ENCODE data around the gene LGALS7.
A peak's percentile ranks its signal among the peaks of the same experiment; 100 is the strongest.
"Not testable (repeated sequence)": the region's sequence is repeated elsewhere in the genome, so short reads cannot be mapped to it uniquely, and the experiment has no call there.

DNA sequence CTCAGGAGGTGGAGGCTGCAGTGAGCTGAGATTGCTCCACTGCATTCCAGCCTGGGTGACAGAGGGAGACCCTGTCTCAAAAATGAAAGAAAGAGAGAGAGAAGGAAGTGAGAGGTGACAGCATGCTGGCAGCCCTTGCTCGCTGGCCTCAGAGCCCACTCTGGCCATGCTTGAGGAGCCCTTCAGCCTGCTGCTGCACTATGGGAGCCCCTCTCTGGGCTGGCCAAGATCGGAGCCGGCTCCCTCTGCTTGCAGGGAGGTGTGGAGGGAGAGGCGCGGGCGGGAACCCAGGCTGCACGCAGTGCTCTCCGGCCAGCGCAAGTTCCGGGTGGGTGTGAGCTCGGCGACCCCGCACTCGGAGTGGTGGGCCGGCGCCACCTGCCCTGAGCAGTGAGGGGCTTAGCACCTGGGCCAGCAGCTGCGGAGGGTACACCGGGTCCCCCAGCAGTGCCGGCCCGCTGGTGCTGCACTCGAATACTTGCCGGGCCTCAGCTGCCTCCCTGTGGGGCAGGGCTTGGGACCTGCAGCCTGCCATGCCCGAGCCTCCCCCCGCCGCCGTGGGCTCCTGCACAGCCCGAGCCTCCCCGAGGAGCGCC, 48.0 kb upstream of the LGALS7 start:
- not testable (repeated sequence) for TF ChIP-seq JUND (CRISPR knock-in tag; IDR thresholded peaks at IDR 0.05); ZNF605 (CRISPR knock-in tag; IDR thresholded peaks at IDR 0.05); POLR2A (IDR thresholded peaks at IDR 0.05; ENCODE audit: insufficient read depth in 1 of 2, low read depth in 2 of 2, low read length in 2 of 2); ZNF331 (CRISPR knock-in tag; IDR thresholded peaks at IDR 0.05); ZNF572 (CRISPR knock-in tag; IDR thresholded peaks at IDR 0.05); ZNF768 (CRISPR knock-in tag; IDR thresholded peaks at IDR 0.05); SALL2 (CRISPR knock-in tag; IDR thresholded peaks at IDR 0.05); TP53 (CRISPR knock-in tag; conservative IDR thresholded peaks at IDR 0.05); TAF1 (CRISPR knock-in tag; IDR thresholded peaks at IDR 0.05)
- TF ChIP-seq, protein P1, sequence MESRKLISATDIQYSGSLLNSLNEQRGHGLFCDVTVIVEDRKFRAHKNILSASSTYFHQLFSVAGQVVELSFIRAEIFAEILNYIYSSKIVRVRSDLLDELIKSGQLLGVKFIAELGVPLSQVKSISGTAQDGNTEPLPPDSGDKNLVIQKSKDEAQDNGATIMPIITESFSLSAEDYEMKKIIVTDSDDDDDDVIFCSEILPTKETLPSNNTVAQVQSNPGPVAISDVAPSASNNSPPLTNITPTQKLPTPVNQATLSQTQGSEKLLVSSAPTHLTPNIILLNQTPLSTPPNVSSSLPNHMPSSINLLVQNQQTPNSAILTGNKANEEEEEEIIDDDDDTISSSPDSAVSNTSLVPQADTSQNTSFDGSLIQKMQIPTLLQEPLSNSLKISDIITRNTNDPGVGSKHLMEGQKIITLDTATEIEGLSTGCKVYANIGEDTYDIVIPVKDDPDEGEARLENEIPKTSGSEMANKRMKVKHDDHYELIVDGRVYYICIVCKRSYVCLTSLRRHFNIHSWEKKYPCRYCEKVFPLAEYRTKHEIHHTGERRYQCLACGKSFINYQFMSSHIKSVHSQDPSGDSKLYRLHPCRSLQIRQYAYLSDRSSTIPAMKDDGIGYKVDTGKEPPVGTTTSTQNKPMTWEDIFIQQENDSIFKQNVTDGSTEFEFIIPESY (CRISPR knock-in tag; IDR thresholded peaks at IDR 0.05): not testable (repeated sequence)
- TF ChIP-seq, protein P2, sequence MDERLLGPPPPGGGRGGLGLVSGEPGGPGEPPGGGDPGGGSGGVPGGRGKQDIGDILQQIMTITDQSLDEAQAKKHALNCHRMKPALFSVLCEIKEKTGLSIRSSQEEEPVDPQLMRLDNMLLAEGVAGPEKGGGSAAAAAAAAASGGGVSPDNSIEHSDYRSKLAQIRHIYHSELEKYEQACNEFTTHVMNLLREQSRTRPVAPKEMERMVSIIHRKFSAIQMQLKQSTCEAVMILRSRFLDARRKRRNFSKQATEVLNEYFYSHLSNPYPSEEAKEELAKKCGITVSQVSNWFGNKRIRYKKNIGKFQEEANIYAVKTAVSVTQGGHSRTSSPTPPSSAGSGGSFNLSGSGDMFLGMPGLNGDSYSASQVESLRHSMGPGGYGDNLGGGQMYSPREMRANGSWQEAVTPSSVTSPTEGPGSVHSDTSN (CRISPR knock-in tag; IDR thresholded peaks at IDR 0.05): not testable (repeated sequence)
- peak; percentile 54; the same call in 1 of the 2 replicates for TF ChIP-seq RBFOX2 (IDR thresholded peaks at IDR 0.05; ENCODE audit: low read depth, low read length)

Data from HepG2 (cell line).